ACHN (cell line): Measurements from ENCODE around the gene KRT75.
A peak's percentile ranks its signal among the peaks of the same experiment; 100 is the strongest.
"Not testable (repeated sequence)": the region's sequence is repeated elsewhere in the genome, so short reads cannot be mapped to it uniquely, and the experiment has no call there.

Source experiments
- DNase-seq: peaks from one replicate; pipeline ENCODE4 v3.0.0-alpha.2; 2015
- in situ Hi-C: cut with HindIII; loops from 2 replicates; pipeline ENCODE4 v1.10.0; 2017; ENCODE audit warnings: low sequenced_read_pairs, low pct_ligation_motif_present, low pct_unique_long_range_greater_than_20kb

Gene KRT75

GRCh38 chr12:52423661-52424500 lies 10.3 kb downstream of the KRT75 start:
- DNase-seq: no peak

GRCh38 chr12:52423035-52423434 lies 11.1 kb downstream of the KRT75 start:
- no peak for DNase-seq
- in situ Hi-C loops: no loop called here

More at GRCh38 chr12:52423661-52424500, 10.3 kb downstream of the KRT75 start:
- in situ Hi-C loops: no loop called here

- in situ Hi-C loops: no loop called here
- no peak for DNase-seq
Measured at GRCh38 chr12:52419656-52420055, 14.5 kb downstream of the KRT75 start.

- no peak for DNase-seq
- in situ Hi-C loops: no loop called here
Measured at GRCh38 chr12:52418576-52419110, 15.5 kb downstream of the KRT75 start.

GRCh38 chr12:52417740-52418139 lies 16.4 kb downstream of the KRT75 start:
- no peak for DNase-seq
- in situ Hi-C loops: no loop called here

- in situ Hi-C loops: no loop called here
Measured at GRCh38 chr12:52416795-52417194, 17.4 kb downstream of the KRT75 start.

GRCh38 chr12:52415870-52416750 lies 18.1 kb downstream of the KRT75 start:
- in situ Hi-C loops: no loop called here
- no peak for DNase-seq

More at GRCh38 chr12:52416795-52417194, 17.4 kb downstream of the KRT75 start:
- DNase-seq: no peak

GRCh38 chr12:52414936-52415335 lies 19.2 kb downstream of the KRT75 start:
- DNase-seq: no peak
- in situ Hi-C loops: no loop called here

GRCh38 chr12:52413782-52414345 lies 20.3 kb downstream of the KRT75 start:
- DNase-seq: no peak
- in situ Hi-C loops: no loop called here

- in situ Hi-C loops: no loop called here
- no peak for DNase-seq
Measured at GRCh38 chr12:52413202-52413601, 21.0 kb downstream of the KRT75 start.

GRCh38 chr12:52411815-52412214 lies 22.4 kb downstream of the KRT75 start:
- in situ Hi-C loops: no loop called here
- no peak for DNase-seq

GRCh38 chr12:52410589-52411248 lies 23.5 kb downstream of the KRT75 start:
- DNase-seq, in situ Hi-C loops: not testable (repeated sequence)

GRCh38 chr12:52407918-52408317 lies 26.3 kb downstream of the KRT75 start:
- no peak for DNase-seq
- in situ Hi-C loops: no loop called here

- in situ Hi-C loops: no loop called here
- DNase-seq: no peak
Measured at GRCh38 chr12:52405922-52406385, 28.2 kb downstream of the KRT75 start, which contains the start of gene KRT82. Gene KRT82 (minus strand): TSS chr12:52406335. CDS start chr12:52406277, 58 bp downstream.

GRCh38 chr12:52404951-52405350 lies 29.2 kb downstream of the KRT75 start:
- in situ Hi-C loops: no loop called here
- DNase-seq: peak; percentile 12

- no peak for DNase-seq
- in situ Hi-C loops: no loop called here
Measured at GRCh38 chr12:52403561-52403960, 30.6 kb downstream of the KRT75 start.

GRCh38 chr12:52402873-52403540 lies 31.2 kb downstream of the KRT75 start:
- DNase-seq: no peak
- in situ Hi-C loops: no loop called here

- in situ Hi-C loops: no loop called here
- no peak for DNase-seq
Measured at GRCh38 chr12:52402377-52402776, 31.8 kb downstream of the KRT75 start.
